Endothelial cell of umbilical vein (primary cell): ENCODE data around the gene IL4R. TPM values are rescaled to one million over a fixed set of nuclear protein-coding genes. Genes with fewer than 3 reads are reported as not detected.
"Not testable (repeated sequence)": the region's sequence is repeated elsewhere in the genome, so short reads cannot be mapped to it uniquely, and the experiment has no call there.

Experiments used
- BruUV-seq: library from RNA; stranded (reverse); fragments of 400-500 nt; replicated peaks from 2 replicates; lab custom pipeline; 2021; lab: Mats Ljungman, UMichigan
- CTCF ChIA-PET: fragments of 300-600, 350-600 bp; sonication (Branson Sonifier 250); formaldehyde crosslinking; loops from one replicate; lab custom pipeline; 2021; ENCODE audit warnings: antibody characterized with exemption, inconsistent platforms; lab: Charles Lee
- POLR2A ChIA-PET: fragments of 300-600, 350-600 bp; sonication (Branson Sonifier 250); formaldehyde crosslinking; loops from one replicate; lab custom pipeline; 2021; ENCODE audit warnings: antibody characterized with exemption, inconsistent platforms; lab: Charles Lee
- DNase-seq: peaks from one replicate; pipeline ENCODE4 v3.0.0-alpha.2; 2011; ENCODE audit warnings: low read depth, low spot score
- FAIRE-seq: peaks from 2 replicates; lab custom pipeline; 2011; peaks lifted over from hg19 to GRCh38; lab: Jason Lieb, UNC
- H2AFZ ChIP-seq: 2 replicates; pipeline ENCODE4 v1.6.0; 2012; ENCODE audit warnings: low read depth, low read length, control low read depth, inconsistent platforms
- H3K27ac ChIP-seq: 2 replicates; pipeline ENCODE4 v1.5.1; 2011; ENCODE audit warnings: low read depth, mild to moderate bottlenecking, control low read depth, low read length, moderate library complexity; ENCODE audit not compliant: insufficient read depth
- H3K27me3 ChIP-seq, 2 experiments: 2 replicates each; pipeline versions ENCODE4 v1.6.0 to v1.6.1; 2011; ENCODE audit warnings: low read length in 2 of 2, mixed read lengths in 1 of 2; ENCODE audit not compliant: control insufficient read depth in 2 of 2, insufficient read depth in 2 of 2
- H3K36me3 ChIP-seq, 2 experiments: 2 replicates in 1 of 2; 3 replicates in 1 of 2; pipeline ENCODE4 v1.5.1; 2011; ENCODE audit warnings: low read length in 2 of 2, mild to moderate bottlenecking in 1 of 2, moderate library complexity in 1 of 2; ENCODE audit not compliant: control insufficient read depth in 2 of 2, insufficient read depth in 2 of 2; ENCODE audit errors: extremely low read depth in 1 of 2
- H3K4me1 ChIP-seq: 3 replicates; pipeline ENCODE4 v1.5.1; 2011; ENCODE audit warnings: mild to moderate bottlenecking, low read length; ENCODE audit not compliant: control insufficient read depth, insufficient read depth; ENCODE audit errors: extremely low read depth
- H3K4me2 ChIP-seq: 2 replicates; pipeline ENCODE4 v1.6.1; 2011; ENCODE audit warnings: low read length, control low read depth, mixed read lengths; ENCODE audit not compliant: insufficient read depth
- H3K4me3 ChIP-seq, 3 experiments: fragments of 200-600 bp in 1 of 3; sonication (generic), shearing (Covaris generic) in 1 of 3; replicated peaks in 1 of 3; 2 replicates each; pipeline ENCODE4 v1.5.1; 2011 to 2016; ENCODE audit warnings: control low read depth in 3 of 3, low read length in 3 of 3, mild to moderate bottlenecking in 2 of 3, inconsistent platforms in 1 of 3, low read depth in 1 of 3, moderate library complexity in 1 of 3; ENCODE audit not compliant: insufficient read depth in 1 of 3
- H3K79me2 ChIP-seq: 2 replicates; pipeline ENCODE4 v1.6.0; 2012; ENCODE audit warnings: low read length, inconsistent platforms; ENCODE audit not compliant: control insufficient read depth, insufficient read depth
- H3K9ac ChIP-seq: replicated peaks from 2 replicates; pipeline ENCODE3; 2011; ENCODE audit warnings: low read length, control low read depth; ENCODE audit not compliant: insufficient read depth; ENCODE audit errors: extremely low read depth
- H3K9me1 ChIP-seq: replicated peaks from 3 replicates; pipeline ENCODE4 v1.6.0; 2011; ENCODE audit warnings: mild to moderate bottlenecking, low read length; ENCODE audit not compliant: control insufficient read depth, insufficient read depth; ENCODE audit errors: extremely low read depth
- H3K9me3 ChIP-seq: replicated peaks from 2 replicates; pipeline ENCODE4 v1.5.1; 2012; ENCODE audit warnings: low read length, inconsistent platforms; ENCODE audit not compliant: control insufficient read depth, insufficient read depth
- H4K20me1 ChIP-seq: replicated peaks from 2 replicates; pipeline ENCODE3; 2011; ENCODE audit warnings: mild to moderate bottlenecking, low read length; ENCODE audit not compliant: control insufficient read depth, insufficient read depth; ENCODE audit errors: extremely low read depth
- CTCF ChIP-seq, 2 donors: IDR thresholded peaks; 1 replicate in 1 of 2; 2 replicates in 1 of 2; pipeline ENCODE4 v1.5.1; 2011; ENCODE audit warnings: low read length in 2 of 2, mild to moderate bottlenecking in 2 of 2, moderate library complexity in 2 of 2, control low read depth in 1 of 2, inconsistent platforms in 1 of 2, low read depth in 1 of 2; ENCODE audit not compliant: insufficient read depth in 1 of 2; ENCODE audit errors: extremely low read depth in 1 of 2
- EZH2 ChIP-seq: IDR thresholded peaks from 2 replicates; pipeline ENCODE4 v1.6.1; 2012; ENCODE audit warnings: borderline replicate concordance, low read depth, mild to moderate bottlenecking, moderate library complexity, low read length, inconsistent platforms; ENCODE audit not compliant: severe bottlenecking
- FOS ChIP-seq: IDR thresholded peaks from 2 replicates; pipeline ENCODE4 v1.6.1; 2011; ENCODE audit warnings: mild to moderate bottlenecking, low read length, moderate library complexity, borderline replicate concordance; ENCODE audit not compliant: insufficient read depth
- GATA2 ChIP-seq: IDR thresholded peaks from 2 replicates; pipeline ENCODE4 v1.7.0; 2011; ENCODE audit warnings: low read depth, mild to moderate bottlenecking, moderate library complexity, mixed read lengths, low read length; ENCODE audit not compliant: insufficient read length, insufficient read depth
- JUN ChIP-seq: IDR thresholded peaks from 2 replicates; pipeline ENCODE4 v1.6.1; 2011; ENCODE audit warnings: borderline replicate concordance, low read depth; ENCODE audit not compliant: insufficient read length, insufficient read depth
- MAX ChIP-seq: IDR thresholded peaks from 2 replicates; pipeline ENCODE4 v1.6.1; 2011; ENCODE audit not compliant: insufficient read depth, insufficient read length
- MYC ChIP-seq: IDR thresholded peaks from one replicate; pipeline ENCODE4 v1.6.1; 2011; ENCODE audit warnings: mild to moderate bottlenecking, low read depth, low read length
- POLR2A ChIP-seq: IDR thresholded peaks from 2 replicates; pipeline ENCODE4 v1.6.1; 2012; ENCODE audit warnings: low read depth, mild to moderate bottlenecking, control low read depth, low read length
- POLR2AphosphoS5 ChIP-seq: IDR thresholded peaks from 2 replicates; pipeline ENCODE4 v1.6.1; 2012; ENCODE audit warnings: low read depth, mild to moderate bottlenecking, control low read depth, low read length, moderate library complexity; ENCODE audit not compliant: insufficient read depth
- dilution Hi-C: fragments of 300-500 bp; cut with MboI; formaldehyde crosslinking; loops from one replicate; pipeline ENCODE4 v1.15.0; 2019; ENCODE audit warnings: low sequenced_read_pairs; ENCODE audit not compliant: extremely low pct_ligation_motif_present
- intact Hi-C: fragments of 100-400 bp; cut with micrococcal nuclease; formaldehyde crosslinking; loops from one replicate; pipeline ENCODE4 v1.10.0; 2022
- polyA plus RNA-seq, 4 experiments: library from polyadenylated mRNA; depleted of rRNA in 3 of 4; stranded (reverse) in 3 of 4; unstranded in 1 of 4; fragments of >200 nt; gene quantifications; 2 replicates each; pipeline versions ENCODE4 v1.2.1 to v1.2.3, GENCODE V29; 2011 to 2012; ENCODE audit warnings: missing spikeins in 1 of 4
- total RNA-seq: library from RNA; stranded (reverse); gene quantifications from 2 replicates; pipeline ENCODE4 v1.2.3, GENCODE V29; 2021

The IL4R gene
- total and polyA plus RNA-seq, 2 donors (not counting 3 experiments of a cell fraction or from before 2014, with no cell fraction given): 138 to 139 TPM

GRCh38 chr16:27408602-27409031, 94.8 kb downstream of the IL4R start:
- Histone ChIP-seq H3K4me1 (peaks cover 4% of the 10 kb centered on the region), H3K4me2 (no peak overlapping the region), H3K36me3 (no peaks in the 10 kb centered on the region), H3K9ac (no peak overlapping the region), H3K9me3 (no peaks in the 10 kb centered on the region), H3K27me3 (peaks cover 0 to 2% of the 10 kb centered on the region in 2 experiments), H4K20me1 (no peaks in the 10 kb centered on the region), H3K9me1 (no peaks in the 10 kb centered on the region), H3K4me3 (no peak overlapping the region), H2AFZ (no peak overlapping the region), H3K79me2 (no peaks in the 10 kb centered on the region), H3K27ac (no peak overlapping the region)
- POLR2A ChIA-PET: no interaction called here
- CTCF ChIA-PET: no interaction called here
- DNase-seq (no peak), FAIRE-seq (no peak)
- BruUV-seq: no TSS peak
- intact Hi-C loops (no loop called here), dilution Hi-C loops (no loop called here)
- TF ChIP-seq MAX (no peak), POLR2A (no peak), POLR2AphosphoS5 (no peak), JUN (no peak), MYC (no peak), EZH2 (no peak), FOS (no peak), CTCF (IDR thresholded peaks at IDR 0.05; ENCODE audit: extremely low read depth in 1 of 2, insufficient read depth in 1 of 2, low read depth in 1 of 2, low read length in 2 of 2) (no peak), GATA2 (no peak)

GRCh38 chr16:27409958-27410357, 96.2 kb downstream of the IL4R start:
- H3K27ac ChIP-seq, dilution Hi-C loops, H4K20me1 ChIP-seq, POLR2A ChIA-PET, CTCF ChIA-PET, H3K27me3 ChIP-seq, H3K9me3 ChIP-seq, BruUV-seq, H3K36me3 ChIP-seq, intact Hi-C loops, H3K4me3 ChIP-seq, H2AFZ ChIP-seq, H3K9ac ChIP-seq, DNase-seq, H3K4me2 ChIP-seq, H3K79me2 ChIP-seq, H3K9me1 ChIP-seq, H3K4me1 ChIP-seq, FAIRE-seq: not testable (repeated sequence)
